Stimulated activated CD4-positive, alpha-beta T cell treated with anti-CD3 and anti-CD28 coated beads, Interleukin-12 subunit alpha, Interleukin-12 subunit beta, amount 100 ng/mL, for 48 hours (primary cell): Measurements from ENCODE around the gene STAP1.
"Not testable (repeated sequence)": the region's sequence is repeated elsewhere in the genome, so short reads cannot be mapped to it uniquely, and the experiment has no call there.

ENCODE experiments used
- DNase-seq, 3 donors: peaks; one replicate each; pipeline ENCODE4 v3.0.0-alpha.2; 2020; ENCODE audit warnings: low read depth in 2 of 3, low spot score in 1 of 3

Gene STAP1

GRCh38 chr4:67558493-67558892 is at the start of gene STAP1:
Gene STAP1, plus strand, starts transcription at chr4:67558727. Its CDS starts 83 bp downstream, at chr4:67558810.
- DNase-seq = no peak

DNA sequence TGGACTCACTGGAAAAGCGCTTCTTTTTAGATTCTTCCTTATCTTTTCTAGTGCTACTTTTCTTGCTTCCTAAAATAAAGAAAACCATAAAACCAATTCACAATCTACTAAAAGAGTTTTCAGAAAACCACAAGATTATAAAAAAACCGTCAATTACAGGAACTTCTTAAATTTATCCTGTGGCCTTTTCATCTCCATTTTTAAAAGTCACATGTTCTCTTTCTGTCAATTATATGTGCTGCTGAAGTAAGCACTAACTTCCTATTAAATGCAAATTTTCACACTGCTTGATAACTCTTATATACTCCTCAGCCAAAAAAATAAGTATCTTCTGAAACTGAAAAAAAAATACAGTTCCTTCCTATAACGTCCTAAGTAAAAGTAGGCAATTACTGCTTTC is 46.0 kb upstream of the STAP1 start:
- DNase-seq = no peak

GRCh38 chr4:67520141-67520540 is 38.4 kb upstream of the STAP1 start:
- DNase-seq = no peak

GRCh38 chr4:67521506-67521905 is 37.0 kb upstream of the STAP1 start:
- no peak for DNase-seq

GRCh38 chr4:67522230-67522629 is 36.3 kb upstream of the STAP1 start:
- DNase-seq = no peak

DNA sequence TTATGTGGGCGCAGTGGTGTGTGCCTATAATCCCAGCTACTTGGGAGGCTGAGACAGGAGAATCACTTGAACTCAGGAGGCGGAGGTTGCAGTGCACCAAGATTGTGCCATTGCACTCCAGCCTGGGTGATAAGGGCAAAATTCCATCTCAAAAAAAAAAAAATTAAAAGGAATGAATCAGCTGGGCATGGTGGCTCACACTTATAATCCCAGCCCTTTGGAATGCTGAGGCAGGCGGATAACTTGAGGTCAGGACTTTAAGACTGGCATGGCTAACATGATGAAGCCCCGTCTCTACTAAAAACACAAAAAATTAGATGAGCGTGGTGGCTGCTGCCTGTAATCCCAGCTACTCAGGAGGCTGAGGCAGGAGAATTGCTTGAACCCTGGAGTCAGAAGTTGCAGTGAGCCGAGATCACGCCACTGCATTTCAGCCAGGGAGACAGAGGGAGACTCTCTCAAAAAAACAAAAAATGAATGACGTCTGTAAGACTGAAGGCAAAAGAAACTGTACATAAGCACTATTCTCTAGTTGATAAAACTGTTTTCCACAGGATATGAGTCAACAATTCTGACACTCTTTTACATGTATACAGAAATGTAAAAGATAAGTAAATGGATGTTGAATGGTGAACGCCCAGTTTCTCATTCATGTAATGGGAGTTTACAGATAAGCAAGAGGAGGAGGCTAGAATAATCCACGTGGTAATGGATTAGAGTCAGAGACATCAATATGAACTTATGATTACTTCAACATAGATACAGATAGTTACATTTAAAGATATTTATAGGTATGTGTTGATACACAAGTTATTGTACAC is 35.5 kb upstream of the STAP1 start:
- DNase-seq = no peak

DNA sequence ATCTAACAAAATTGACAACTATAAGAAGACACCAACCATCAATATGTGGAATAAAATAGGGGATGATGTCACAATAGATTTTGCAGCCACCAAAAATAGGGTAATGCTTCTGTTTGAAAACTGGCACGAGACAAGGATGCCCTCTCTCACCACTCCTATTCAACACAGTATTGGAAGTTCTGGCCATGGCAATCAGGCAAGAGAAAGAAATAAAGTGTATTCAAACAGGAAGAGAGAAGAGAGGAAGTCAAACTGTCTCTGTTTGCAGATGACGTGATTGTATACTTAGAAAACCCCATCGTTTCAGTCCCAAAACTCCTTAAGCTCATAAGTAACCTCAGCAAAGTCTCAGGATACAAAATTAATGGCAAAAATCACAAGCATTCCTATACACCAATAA is 34.4 kb upstream of the STAP1 start:
- not testable (repeated sequence) for DNase-seq

- no peak for DNase-seq
These were observed 27.1 kb upstream of the STAP1 start for GRCh38 chr4:67531379-67531962.

GRCh38 chr4:67532397-67532796 is 26.1 kb upstream of the STAP1 start:
- not testable (repeated sequence) for DNase-seq

DNA sequence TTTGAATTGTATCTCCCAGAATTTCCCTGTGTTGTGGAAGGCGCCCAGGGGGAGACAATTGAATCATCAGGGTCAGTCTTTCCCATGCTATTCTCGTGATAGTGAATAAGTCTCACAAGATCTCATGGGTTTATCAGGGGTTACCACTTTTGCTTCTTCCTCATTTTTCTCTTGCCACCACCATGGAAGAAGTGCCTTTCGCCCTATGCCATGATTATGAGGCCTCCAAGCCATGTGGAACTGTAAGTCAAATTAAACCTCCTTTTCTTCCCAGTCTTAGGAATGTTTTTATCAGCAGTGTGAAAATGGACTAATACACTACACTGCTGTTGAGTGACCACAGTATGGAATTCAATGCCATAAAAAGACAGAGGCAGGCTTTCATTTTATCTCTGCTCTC is 25.4 kb upstream of the STAP1 start:
- DNase-seq = no peak

- DNase-seq = no peak
These were observed 23.2 kb upstream of the STAP1 start for GRCh38 chr4:67535280-67535840.

- DNase-seq = no peak
These were observed 18.7 kb upstream of the STAP1 start for GRCh38 chr4:67539830-67540229.

DNA sequence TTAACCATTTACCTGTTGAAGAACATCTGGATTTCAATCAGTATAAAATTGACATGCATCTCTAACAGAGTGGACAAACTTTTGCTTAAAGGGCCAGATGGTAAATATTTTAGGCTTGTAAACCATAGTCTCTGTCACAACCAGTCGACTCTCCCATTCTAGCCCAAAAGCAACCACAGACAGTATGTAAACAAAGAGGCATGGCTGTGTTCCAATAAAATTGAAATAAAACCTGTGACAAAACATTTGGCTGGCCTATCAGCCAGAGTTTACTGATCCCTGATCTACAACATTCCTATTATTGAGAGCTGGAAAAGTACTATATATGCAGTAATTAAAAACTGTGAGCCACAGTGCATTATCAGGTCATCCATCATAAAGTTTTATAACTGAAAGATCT is 16.5 kb upstream of the STAP1 start:
- DNase-seq = no peak

DNA sequence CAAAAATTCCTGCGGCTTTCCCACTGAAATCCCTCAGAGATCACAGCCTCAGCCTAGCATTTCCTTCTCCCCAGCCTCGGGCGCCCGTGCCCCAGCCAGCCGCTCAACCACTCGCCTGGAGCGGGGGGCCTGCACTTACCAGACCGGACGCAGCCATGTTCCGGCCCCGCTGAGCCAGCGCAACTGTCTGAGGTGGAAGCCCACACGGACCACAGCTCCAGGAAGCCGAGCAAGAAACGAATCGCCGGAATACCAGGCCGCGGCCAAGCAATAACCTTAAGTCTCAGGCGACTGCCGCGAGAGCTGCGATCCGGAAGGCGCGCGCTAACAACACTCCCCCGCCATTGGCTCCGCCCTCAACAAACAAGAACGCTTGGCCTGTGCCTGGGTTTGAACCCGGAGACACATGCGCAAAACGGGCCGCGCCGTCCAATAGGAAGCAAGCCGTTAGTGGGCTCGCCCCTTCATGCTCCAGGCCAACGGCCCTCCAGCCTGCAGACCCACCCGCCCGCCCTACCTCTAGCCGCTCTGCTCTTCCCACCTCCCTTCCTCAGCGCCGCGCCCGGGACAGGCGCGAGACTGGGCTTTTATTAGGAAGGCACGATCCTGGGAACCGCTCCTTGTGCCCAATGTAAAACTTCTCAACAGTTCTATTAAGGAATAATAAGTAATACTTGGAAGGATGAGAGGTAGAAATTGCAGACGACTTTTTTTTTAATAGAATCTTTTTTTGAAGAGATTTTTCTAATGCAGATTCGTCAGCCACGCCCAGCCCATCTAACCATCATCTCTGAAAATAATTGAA is 13.1 kb upstream of the STAP1 start, which contains the start of gene CENPC:
Gene CENPC, minus strand, starts transcription at position 305 of the 805 bp plus-strand sequence. Its CDS starts 148 bp downstream, at position 157.
- peak; percentile 88 to 93 (median 91) for DNase-seq

- no peak for DNase-seq
These were observed 12.5 kb upstream of the STAP1 start for GRCh38 chr4:67546004-67546356.

DNA sequence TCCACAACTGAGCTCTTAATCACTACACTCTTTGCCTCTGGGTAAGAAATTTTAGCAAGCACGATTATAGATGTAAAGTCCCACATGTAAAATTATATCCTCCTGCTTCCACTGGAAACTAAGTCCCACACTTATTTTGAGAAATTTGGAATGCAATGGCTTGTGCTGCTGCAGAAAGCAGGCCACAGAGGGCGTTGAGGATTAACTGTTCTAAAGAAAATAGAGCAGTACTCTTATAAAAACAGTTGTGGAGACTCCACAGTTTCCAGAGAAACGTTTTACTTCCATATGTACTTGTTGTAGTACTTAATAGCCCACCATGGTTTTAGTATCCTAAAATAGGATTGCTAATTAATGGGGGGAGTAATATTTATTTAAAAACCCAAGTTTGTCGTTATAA is 11.6 kb upstream of the STAP1 start:
- no peak for DNase-seq

DNA sequence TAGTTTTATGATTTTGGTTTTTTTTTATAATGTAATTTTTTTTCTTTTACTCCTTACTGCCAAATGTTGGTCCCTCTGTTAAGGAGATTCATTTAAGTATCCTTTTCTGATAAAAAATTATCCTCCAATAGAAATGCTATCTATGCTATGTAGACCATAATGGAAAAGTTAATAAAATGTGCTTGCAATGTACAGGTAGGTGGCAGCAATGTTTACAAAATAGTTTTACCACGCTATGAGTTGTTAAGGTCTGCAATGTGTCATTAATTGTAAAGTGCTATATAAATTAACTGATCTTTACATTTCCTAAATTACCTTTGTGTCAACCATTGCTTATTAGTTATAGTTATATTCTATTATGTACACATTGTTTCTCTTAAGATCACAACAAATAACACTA is 9.4 kb upstream of the STAP1 start:
- no peak for DNase-seq

DNA sequence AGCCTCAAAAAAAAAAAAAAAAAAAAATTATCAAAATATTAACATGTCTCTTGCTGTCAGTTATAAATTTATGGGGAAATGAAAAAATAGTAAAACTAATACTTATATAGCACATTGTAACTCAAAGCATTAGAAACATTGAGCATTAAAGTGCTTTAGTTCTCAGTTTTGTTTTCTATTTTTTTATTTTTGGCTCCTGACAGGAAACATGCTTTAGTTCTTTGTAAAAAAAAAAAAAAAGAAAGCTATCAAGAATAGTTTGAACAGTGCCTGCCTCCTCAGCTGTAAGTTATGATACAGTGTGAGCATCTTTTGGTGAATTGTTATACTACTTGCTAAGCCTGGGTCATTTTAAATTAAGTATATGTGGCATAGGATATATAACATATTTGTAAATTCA is 8.1 kb upstream of the STAP1 start:
- DNase-seq = no peak

GRCh38 chr4:67550857-67551256 is 7.7 kb upstream of the STAP1 start:
- no peak for DNase-seq

GRCh38 chr4:67552146-67552792 is 6.3 kb upstream of the STAP1 start:
- DNase-seq = not testable (repeated sequence)

DNA sequence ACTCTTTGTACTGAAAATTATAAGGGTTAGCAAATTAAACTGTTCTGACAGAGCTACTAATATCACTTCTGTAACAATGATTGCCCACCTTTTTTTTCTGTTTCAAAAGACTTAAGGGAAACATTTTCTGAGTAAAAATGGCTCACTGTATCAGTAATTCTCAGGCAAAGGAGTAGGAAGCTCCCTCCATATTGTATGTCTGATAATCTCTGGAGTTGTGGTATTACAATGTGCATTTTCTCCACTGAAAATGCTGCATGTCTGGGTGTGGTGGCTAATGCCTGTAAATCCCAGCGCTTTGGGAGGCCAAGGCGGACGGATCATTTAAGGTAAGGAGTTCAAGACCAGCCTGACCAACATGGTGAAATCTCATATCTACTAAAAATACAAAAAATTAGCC is 4.4 kb upstream of the STAP1 start:
- no peak for DNase-seq
